Activated naive CD4-positive, alpha-beta T cell treated with anti-CD3 and anti-CD28 coated beads, Interleukin-2, amount 50 U/mL, for 24 hours (primary cell): Measurements from ENCODE around the gene TMEM168.
"Not testable (repeated sequence)": the region's sequence is repeated elsewhere in the genome, so short reads cannot be mapped to it uniquely, and the experiment has no call there.

Experiments used
- H3K27ac Mint-ChIP-seq: one replicate; pipeline ENCODE4 v1.8.0; 2021; ENCODE audit warnings: mild to moderate bottlenecking, mixed read lengths
- H3K27me3 Mint-ChIP-seq: one replicate; pipeline ENCODE4 v1.8.0; 2021; ENCODE audit warnings: mixed read lengths
- H3K36me3 Mint-ChIP-seq: one replicate; pipeline ENCODE4 v1.8.0; 2021; ENCODE audit warnings: mixed read lengths
- H3K4me1 Mint-ChIP-seq: one replicate; pipeline ENCODE4 v1.8.0; 2021; ENCODE audit warnings: mixed read lengths
- H3K4me3 Mint-ChIP-seq: one replicate; pipeline ENCODE4 v1.8.0; 2021; ENCODE audit warnings: mild to moderate bottlenecking, mixed read lengths
- H3K9me3 Mint-ChIP-seq: one replicate; pipeline ENCODE4 v1.8.0; 2021; ENCODE audit warnings: mixed read lengths

TMEM168 gene

DNA sequence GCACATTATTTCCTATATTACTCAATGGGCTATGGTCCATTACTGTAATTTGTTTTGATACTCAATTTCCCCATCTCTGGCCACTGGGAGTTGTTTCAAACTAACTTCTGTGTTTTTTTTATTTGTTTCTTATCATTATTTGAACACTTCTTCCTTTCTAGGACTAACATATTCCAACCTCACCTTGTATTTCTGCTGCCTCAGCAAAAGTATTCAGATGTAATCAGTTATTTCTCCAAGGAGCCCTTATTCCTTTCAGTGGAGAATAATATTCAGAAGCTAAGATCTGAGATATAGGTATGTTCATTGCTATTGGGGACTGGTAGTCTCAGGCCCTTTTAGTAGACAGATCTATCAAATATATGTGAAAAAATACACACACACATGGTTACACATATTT lies 36.9 kb downstream of the TMEM168 start:
- Mint-ChIP-seq H3K4me1 (peaks cover 4% of the 10 kb centered on the region), H3K27me3 (no peaks in the 10 kb centered on the region), H3K36me3 (peaks cover 1% of the 10 kb centered on the region), H3K9me3 (no peaks in the 10 kb centered on the region), H3K4me3 (no peak overlapping the region), H3K27ac (no peak overlapping the region)

DNA sequence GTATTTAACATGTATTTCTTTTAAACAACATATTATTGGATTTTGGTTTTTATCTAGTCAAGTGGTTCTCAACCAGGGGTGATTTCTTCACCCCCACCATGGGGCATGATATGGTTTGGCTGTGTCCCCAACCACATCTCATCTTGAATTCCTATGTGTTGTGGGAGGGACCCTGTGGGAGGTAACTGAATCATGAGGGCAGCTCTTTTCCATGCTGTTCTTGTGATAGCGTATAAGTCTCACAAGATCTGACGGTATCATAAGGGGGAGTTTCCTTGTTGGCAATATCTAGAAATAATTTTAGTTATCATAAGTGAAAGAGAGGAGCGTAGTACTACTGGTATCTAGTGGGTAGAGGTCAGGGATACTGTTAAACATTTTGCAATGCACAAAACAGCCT lies 37.6 kb downstream of the TMEM168 start:
- Mint-ChIP-seq H3K4me3 (no peak overlapping the region), H3K9me3 (no peaks in the 10 kb centered on the region), H3K27ac (no peak overlapping the region), H3K4me1 (peaks cover 4% of the 10 kb centered on the region), H3K36me3 (peaks cover 1% of the 10 kb centered on the region), H3K27me3 (no peaks in the 10 kb centered on the region)

DNA sequence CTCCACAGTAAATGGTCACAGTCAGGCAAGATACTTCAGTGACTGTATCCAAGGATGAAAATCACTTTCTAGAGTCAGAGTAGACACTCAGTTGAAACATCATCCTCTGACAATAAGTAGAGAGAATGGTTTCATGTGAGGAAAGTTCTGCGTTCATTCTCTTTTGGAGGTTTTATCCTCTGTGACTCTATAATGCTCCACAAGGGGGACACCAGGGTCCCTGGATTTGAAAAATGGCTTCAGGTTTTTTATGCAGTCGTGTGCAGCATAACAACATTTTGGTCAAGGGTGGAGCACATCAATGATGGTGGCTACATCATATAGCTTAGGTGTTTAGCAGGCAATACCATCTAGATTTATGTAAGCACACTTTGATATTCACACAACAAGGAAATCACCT lies 40.4 kb downstream of the TMEM168 start:
- Mint-ChIP-seq H3K36me3 (no peaks in the 10 kb centered on the region), H3K27me3 (no peaks in the 10 kb centered on the region), H3K4me3 (no peak overlapping the region), H3K9me3 (no peaks in the 10 kb centered on the region), H3K4me1 (peaks cover 4% of the 10 kb centered on the region), H3K27ac (no peak overlapping the region)

DNA sequence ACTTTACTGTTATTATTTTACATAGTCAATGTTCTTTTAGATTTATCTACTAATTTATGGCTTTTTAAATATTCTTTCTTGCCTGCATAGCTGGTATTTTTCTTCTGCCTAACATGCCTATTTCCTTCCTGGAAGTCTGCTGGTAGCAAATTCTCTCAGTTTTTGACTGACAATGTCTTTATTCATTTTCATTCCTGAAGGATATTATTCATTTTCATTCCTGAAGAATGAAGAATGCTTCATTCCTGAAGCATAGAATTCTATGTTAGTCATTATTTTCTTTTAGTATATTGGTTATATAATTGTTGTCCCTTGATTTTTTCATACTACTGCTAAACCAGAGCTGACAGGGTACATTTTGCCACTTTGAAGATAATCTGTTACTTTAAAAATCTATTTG lies 41.8 kb downstream of the TMEM168 start:
- no peak overlapping the region for H3K4me3 Mint-ChIP-seq
- no peaks in the 10 kb centered on the region for H3K36me3 Mint-ChIP-seq
- peaks cover 4% of the 10 kb centered on the region for H3K4me1 Mint-ChIP-seq
- no peaks in the 10 kb centered on the region for H3K27me3 Mint-ChIP-seq
- H3K9me3 Mint-ChIP-seq: no peaks in the 10 kb centered on the region
- H3K27ac Mint-ChIP-seq: no peak overlapping the region

DNA sequence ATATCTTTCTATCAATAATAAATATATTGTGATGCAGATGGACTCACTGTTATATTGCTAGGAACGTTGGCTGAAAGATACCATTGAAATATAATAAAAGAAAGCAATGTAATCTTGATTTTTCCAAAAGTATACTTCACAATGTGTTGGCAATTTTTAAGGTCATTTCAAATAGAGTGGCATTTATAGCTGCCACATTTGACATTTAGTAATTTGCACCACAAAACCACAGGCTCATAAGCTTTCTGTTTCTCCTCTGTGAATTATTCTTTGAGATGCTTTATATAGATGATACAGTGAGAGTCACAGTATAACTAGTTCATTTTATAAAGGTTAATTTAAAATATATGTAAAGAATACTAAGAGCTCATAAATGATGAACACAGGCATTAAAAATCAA lies 44.6 kb downstream of the TMEM168 start:
- Mint-ChIP-seq H3K27ac (no peak overlapping the region), H3K4me1 (peaks cover under 1% of the 10 kb centered on the region), H3K36me3 (peaks cover 2% of the 10 kb centered on the region), H3K9me3 (no peaks in the 10 kb centered on the region), H3K27me3 (peaks cover 2% of the 10 kb centered on the region), H3K4me3 (no peak overlapping the region)

DNA sequence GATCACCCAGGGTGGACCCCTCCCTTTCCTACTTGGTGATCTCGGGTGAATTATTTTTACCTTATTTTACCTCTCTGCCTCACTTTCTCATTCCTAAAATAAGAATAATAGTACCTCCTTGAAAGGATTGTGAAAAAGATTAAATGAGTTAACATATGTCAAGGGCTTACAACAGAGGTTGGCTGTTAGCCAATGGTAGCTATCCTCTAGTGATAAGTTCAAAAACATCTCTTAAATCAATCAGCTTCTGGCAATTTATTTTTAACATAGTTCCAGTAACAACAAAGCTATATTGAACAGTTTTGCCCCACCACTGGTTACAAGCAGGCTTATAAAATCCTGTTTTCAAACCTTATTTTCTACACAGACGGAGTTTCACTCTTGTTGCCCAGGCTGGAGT lies 45.4 kb downstream of the TMEM168 start:
- H3K27ac Mint-ChIP-seq: no peak overlapping the region
- no peak overlapping the region for H3K4me3 Mint-ChIP-seq
- H3K27me3 Mint-ChIP-seq: peaks cover 4% of the 10 kb centered on the region
- no peaks in the 10 kb centered on the region for H3K4me1 Mint-ChIP-seq
- H3K9me3 Mint-ChIP-seq: no peaks in the 10 kb centered on the region
- H3K36me3 Mint-ChIP-seq: peaks cover 2% of the 10 kb centered on the region

DNA sequence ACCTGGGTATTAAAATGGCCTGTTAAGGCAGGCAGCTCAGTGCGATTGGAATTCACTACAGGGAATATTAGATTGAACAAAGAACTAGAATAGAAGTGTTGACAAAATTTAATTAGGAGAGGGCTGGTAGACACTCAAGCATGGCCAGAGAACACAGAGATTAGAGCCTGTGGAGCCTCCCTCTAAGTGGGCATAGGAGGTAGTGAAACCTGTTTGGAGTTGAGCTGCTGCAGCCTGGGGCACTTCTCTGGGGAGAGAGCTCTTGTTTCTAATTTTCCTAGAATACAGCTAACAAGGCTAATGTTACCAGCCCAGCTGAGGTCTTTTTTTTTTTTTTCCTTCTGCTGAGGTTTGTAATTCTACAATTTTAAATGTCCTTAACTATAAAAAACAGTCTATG lies 46.4 kb downstream of the TMEM168 start:
- peaks cover 8% of the 10 kb centered on the region for H3K27me3 Mint-ChIP-seq
- no peaks in the 10 kb centered on the region for H3K4me1 Mint-ChIP-seq
- H3K27ac Mint-ChIP-seq: no peak overlapping the region

DNA sequence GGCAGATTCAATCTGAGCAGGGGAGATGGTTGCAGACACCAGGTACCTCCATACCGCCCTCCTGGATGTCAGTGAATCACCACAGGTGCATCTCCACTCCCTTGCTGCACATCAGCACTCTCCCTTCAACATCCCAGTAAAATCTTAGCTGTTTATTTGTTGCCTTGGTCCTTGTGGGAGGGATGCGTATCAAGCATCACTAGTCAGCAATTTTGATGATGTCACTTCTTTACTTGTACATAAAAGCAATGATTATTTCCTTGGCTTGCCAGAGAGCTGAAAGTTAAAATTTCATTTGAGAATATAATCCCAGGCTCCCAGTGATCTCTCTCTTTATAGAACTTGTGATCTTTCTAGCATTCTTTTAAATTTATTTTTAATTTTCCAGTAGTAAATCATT lies 49.5 kb downstream of the TMEM168 start:
- Mint-ChIP-seq H3K4me3 (no peak overlapping the region), H3K27me3 (peaks cover 10% of the 10 kb centered on the region), H3K27ac (no peak overlapping the region), H3K4me1 (no peaks in the 10 kb centered on the region), H3K9me3 (peaks cover 6% of the 10 kb centered on the region), H3K36me3 (peaks cover 5% of the 10 kb centered on the region)

More for the DNA sequence above, 46.4 kb downstream of the TMEM168 start:
- H3K4me3 Mint-ChIP-seq: no peak overlapping the region
- peaks cover 3% of the 10 kb centered on the region for H3K9me3 Mint-ChIP-seq
- H3K36me3 Mint-ChIP-seq: peaks cover 3% of the 10 kb centered on the region

DNA sequence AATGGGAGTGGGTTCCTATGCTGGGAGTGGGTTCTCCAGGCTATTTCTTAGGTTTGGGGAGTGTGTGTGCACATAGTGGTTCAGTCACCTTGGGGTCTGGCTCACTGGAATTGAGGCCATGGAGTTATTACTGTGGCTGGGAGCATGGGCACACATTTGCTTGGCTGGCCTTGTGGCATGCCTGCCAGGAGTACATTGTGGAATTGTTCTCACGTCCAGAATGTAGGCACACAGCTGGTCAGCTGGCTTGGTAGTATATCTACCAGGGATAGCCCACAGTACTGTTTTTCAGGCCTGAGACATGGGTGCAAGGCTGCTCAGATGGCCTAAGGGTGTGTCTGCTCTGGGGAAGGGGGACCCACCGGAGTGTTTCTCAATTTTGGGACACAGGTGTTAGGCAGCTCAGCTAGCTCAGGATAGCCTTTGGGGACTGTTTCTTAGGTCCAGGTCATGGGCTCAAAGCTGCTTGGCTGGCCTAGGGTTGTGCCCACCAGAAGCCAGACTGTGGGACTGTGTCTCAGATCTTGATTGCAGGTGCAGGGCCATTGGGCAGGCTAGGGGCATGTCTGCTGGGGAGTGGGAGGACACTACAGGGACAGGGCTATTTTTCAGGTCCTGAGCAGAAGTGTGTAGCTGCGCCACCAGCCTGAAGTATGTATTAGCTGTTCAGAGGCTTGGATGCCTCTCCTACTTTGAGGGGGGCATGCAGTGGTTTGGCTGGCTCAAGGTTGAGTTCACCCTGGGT lies 50.6 kb downstream of the TMEM168 start:
- Mint-ChIP-seq H3K27me3 (peaks cover 10% of the 10 kb centered on the region), H3K9me3 (peaks cover 10% of the 10 kb centered on the region), H3K36me3 (peaks cover 5% of the 10 kb centered on the region), H3K4me3 (no peak overlapping the region), H3K4me1 (no peaks in the 10 kb centered on the region), H3K27ac (no peak overlapping the region)

DNA sequence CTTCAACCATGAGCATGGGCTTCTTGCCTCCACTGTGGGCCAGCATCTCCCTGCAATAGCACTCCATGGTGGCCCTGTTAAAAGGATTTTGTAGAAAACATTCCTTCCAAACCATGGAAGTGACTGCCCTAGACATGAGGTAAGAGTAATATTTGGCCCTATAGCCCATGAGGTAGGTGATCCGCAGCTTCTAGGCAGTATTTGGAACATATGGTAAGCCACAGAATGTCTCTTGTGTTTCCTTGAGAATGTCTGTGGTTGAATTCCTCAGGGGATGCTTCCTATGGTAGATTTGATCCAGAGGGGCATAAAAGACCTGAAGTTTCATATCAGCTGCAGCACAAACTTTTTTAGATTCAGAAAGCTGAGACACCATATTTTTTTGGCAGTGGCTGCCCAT lies 54.9 kb downstream of the TMEM168 start:
- no peak overlapping the region for H3K4me3 Mint-ChIP-seq
- peaks cover 5% of the 10 kb centered on the region for H3K36me3 Mint-ChIP-seq
- H3K9me3 Mint-ChIP-seq: peaks cover 25% of the 10 kb centered on the region
- H3K27me3 Mint-ChIP-seq: peaks cover 6% of the 10 kb centered on the region
- H3K4me1 Mint-ChIP-seq: no peaks in the 10 kb centered on the region
- no peak overlapping the region for H3K27ac Mint-ChIP-seq

DNA sequence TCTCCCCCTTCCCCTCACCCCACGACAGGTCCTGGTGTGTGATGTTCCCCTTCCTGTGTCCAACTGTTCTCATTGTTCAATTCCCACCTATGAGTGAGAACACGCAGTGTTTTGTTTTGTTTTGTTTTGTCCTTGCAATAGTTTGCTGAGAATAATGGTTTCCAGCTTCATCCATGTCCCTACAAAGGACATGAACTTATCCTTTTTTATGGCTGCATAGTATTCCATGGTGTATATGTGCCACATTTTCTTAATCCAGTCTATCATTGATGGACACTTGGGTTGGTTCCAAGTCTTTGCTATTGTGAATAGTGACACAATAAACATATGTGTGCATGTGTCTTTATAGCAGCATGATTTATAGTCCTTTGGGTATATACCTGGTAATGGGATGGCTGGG lies 58.9 kb downstream of the TMEM168 start:
- not testable (repeated sequence) for H3K36me3 Mint-ChIP-seq, H3K4me1 Mint-ChIP-seq, H3K4me3 Mint-ChIP-seq, H3K27me3 Mint-ChIP-seq, H3K27ac Mint-ChIP-seq
- peaks cover 33% of the 10 kb centered on the region for H3K9me3 Mint-ChIP-seq

DNA sequence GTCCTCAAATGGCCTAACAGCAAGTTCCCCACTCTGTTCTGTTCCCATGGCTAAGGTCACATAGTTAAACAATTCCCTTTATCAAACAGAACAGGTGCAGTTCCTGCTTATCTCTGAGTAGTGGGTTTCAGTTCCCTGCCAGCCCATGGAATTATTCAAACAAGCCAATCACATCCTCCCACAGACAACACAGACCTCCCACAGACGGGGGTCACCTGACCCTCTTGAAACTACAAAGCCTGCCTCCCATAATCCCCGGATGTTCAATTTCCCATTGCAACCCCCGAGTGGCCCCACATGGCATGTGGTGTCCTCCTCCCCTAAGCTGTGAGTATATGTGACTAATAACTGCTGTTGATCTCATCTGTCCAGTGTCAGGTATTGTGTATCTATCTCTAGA lies 64.1 kb downstream of the TMEM168 start:
- Mint-ChIP-seq H3K27me3 (peaks cover 8% of the 10 kb centered on the region), H3K36me3 (peaks cover 4% of the 10 kb centered on the region), H3K9me3 (peaks cover 14% of the 10 kb centered on the region), H3K4me1 (no peaks in the 10 kb centered on the region), H3K4me3 (no peak overlapping the region), H3K27ac (no peak overlapping the region)

DNA sequence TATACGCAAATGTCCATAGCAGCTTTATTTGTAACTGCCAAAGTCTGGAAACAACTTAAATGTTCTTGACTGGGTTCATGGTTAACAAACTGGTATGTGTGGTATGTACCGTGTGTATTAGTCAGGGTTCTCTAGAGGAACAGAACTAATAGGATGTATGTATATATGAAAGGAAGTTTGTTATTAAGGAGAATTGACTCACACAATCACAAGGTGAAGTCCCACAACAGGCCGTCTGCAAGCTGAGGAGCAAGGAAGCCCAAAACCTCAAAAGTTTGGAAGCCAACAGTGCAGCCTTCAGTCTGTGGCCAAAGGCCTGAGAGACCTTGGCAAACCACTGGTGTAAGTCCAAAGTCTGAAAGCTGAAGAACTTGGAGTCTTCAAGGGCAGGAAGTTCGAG lies 66.8 kb downstream of the TMEM168 start:
- H3K9me3 Mint-ChIP-seq: peaks cover 4% of the 10 kb centered on the region

DNA sequence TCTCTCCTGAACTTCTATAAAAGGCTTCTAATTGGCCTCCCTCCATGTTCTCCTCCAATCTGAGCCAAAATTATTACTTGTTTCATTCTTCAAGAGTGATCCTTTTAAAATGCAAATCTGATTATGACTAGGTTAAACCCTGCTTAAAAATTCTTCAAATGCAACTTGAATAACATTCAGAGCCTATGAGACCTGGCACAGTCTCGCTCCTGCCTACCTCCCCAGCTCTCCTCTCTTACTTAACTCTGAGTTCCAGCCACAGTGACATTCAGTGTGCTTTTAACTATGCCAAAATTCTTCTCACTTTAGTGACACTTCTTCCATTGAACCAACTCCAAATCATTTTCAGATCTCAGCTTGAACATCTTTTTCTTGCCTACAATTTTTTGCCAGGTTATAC lies 68.8 kb downstream of the TMEM168 start:
- H3K27me3 Mint-ChIP-seq: peaks cover 7% of the 10 kb centered on the region
- no peak overlapping the region for H3K4me3 Mint-ChIP-seq
- no peak overlapping the region for H3K27ac Mint-ChIP-seq
- H3K36me3 Mint-ChIP-seq: no peaks in the 10 kb centered on the region
- no peaks in the 10 kb centered on the region for H3K4me1 Mint-ChIP-seq
- no peaks in the 10 kb centered on the region for H3K9me3 Mint-ChIP-seq

More for the DNA sequence above, 66.8 kb downstream of the TMEM168 start:
- Mint-ChIP-seq H3K27me3 (peaks cover 10% of the 10 kb centered on the region), H3K27ac (no peak overlapping the region), H3K36me3 (peaks cover 2% of the 10 kb centered on the region), H3K4me1 (no peaks in the 10 kb centered on the region), H3K4me3 (no peak overlapping the region)

DNA sequence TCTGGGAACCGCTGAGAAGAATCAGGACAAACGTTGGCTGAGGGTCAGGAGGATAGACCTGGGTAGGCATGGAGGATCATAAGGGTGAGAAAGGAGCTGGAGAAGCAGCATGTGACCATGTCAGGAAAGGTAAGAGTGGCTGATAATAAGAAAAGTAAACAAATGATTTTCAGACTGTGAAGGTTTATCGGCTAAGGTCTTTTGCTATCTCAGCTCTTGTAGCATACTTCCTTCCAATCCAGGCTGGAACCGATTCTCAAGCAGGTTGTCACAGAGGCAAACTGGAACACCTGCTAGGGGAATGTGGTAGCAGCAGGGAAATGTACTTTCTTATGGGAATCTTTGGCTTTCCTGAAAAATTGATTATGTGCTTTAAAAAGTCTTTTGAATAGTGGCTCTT lies 74.7 kb downstream of the TMEM168 start:
- Mint-ChIP-seq H3K4me3 (no peak overlapping the region), H3K4me1 (no peaks in the 10 kb centered on the region), H3K36me3 (no peaks in the 10 kb centered on the region), H3K9me3 (no peaks in the 10 kb centered on the region), H3K27ac (no peak overlapping the region), H3K27me3 (peaks cover under 1% of the 10 kb centered on the region)

DNA sequence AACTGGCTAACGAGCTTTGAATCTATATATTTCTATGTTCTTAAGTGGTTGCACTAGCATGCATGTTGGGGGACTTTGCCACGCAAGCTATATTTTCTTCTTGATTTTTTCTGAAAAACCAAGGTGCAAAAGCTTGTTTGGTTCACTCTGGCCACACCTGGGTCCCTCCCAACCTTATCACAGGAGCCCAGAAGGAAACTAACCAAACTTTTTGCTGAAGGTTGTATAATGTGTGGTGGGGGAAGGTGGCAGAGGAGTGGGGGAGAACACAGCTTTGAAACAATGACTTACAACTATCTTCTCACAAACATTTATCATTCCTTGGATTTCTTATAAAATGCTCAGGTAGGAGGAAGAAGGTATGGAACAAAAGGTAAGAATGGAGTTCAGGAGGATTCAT lies 75.3 kb downstream of the TMEM168 start:
- Mint-ChIP-seq H3K4me1 (no peaks in the 10 kb centered on the region), H3K27ac (no peak overlapping the region), H3K9me3 (no peaks in the 10 kb centered on the region), H3K4me3 (no peak overlapping the region), H3K36me3 (no peaks in the 10 kb centered on the region), H3K27me3 (no peaks in the 10 kb centered on the region)
